Adrenal gland (tissue), 12 donors: ENCODE results near the gene SEMA3E. TPM values are rescaled to one million over a fixed set of nuclear protein-coding genes. Genes with fewer than 3 reads are reported as not detected.

Experiments
- DNase-seq, 7 donors: peaks; one replicate each; pipeline ENCODE4 v3.0.0-alpha.2; 2019 to 2020
- H3K27ac ChIP-seq, 5 donors: fragments of 200-600 bp; sonication (generic) in 4 of 5; 1 replicate in 3 of 5; 2 replicates in 2 of 5; pipeline versions ENCODE4 v1.5.1 to v1.8.0; 2016 to 2020; ENCODE audit warnings: mild to moderate bottlenecking in 1 of 5
- H3K27me3 ChIP-seq: fragments of 200-600 bp; 2 replicates; pipeline ENCODE4 v1.8.0; 2021
- H3K36me3 ChIP-seq, 2 donors: fragments of 200-600 bp; replicated peaks in 1 of 2; 1 replicate in 1 of 2; 2 replicates in 1 of 2; pipeline versions ENCODE4 v1.5.1 to v1.8.0; 2018 to 2022
- H3K4me1 ChIP-seq, 2 donors: fragments of 200-600 bp; replicated peaks in 1 of 2; 1 replicate in 1 of 2; 2 replicates in 1 of 2; pipeline versions ENCODE4 v1.5.1 to v1.8.0; 2018 to 2021
- H3K4me3 ChIP-seq, 4 donors: fragments of 200-600 bp; sonication (generic) in 3 of 4; one replicate each; pipeline ENCODE4 v1.5.1; 2016 to 2018
- H3K9me3 ChIP-seq, 3 donors: fragments of 200-600 bp; sonication (generic) in 1 of 3; replicated peaks in 1 of 3; 1 replicate in 2 of 3; 2 replicates in 1 of 3; pipeline versions ENCODE4 v1.5.1 to v1.8.0; 2016 to 2021
- POLR2A ChIP-seq, 2 donors: fragments of 450-650 bp; IDR thresholded peaks; one replicate each; pipeline ENCODE4 v1.6.1; 2017; ENCODE audit warnings: antibody characterized with exemption in 2 of 2, mild to moderate bottlenecking in 2 of 2, moderate library complexity in 1 of 2
- WGBS, 4 donors: extraction: QIAGEN DNeasy Blood & Tissue Kit in 2 of 4; methylation state at CpG; one replicate each; pipeline versions ENCODE4 v1.1.5 to v1.1.7; 2013 to 2017; 5-methylcytosine and 5-hydroxymethylcytosine counted together
- intact Hi-C, 2 donors: fragments of 100-400 bp; cut with DNase I; formaldehyde crosslinking; loops; one replicate each; pipeline versions ENCODE4 v1.14.1 to v1.15.0; 2022 to 2023
- polyA plus RNA-seq, 3 donors: library from polyadenylated mRNA; stranded (reverse); fragments of 200-250 nt in 2 of 3; fragments of 350-450 nt in 1 of 3; fragmentation: Illumina TruSeq in 1 of 3; extraction: RNeasy Lipid Tissue Mini Kit (QIAGEN cat#74804) in 1 of 3; gene quantifications; one replicate each; pipeline ENCODE4 v1.2.3, GENCODE V29; 2013 to 2014
- total RNA-seq, 9 donors: library from RNA; depleted of rRNA in 4 of 9; stranded (reverse); fragments of >200 nt in 4 of 9; fragments of 120-200 nt in 1 of 9; fragmentation: NEBNext Ultra II Directional in 1 of 9; extraction: Animal tissue kit (Norgen Biotek cat#: 25700) in 1 of 9; gene quantifications; one replicate each; pipeline versions ENCODE4 v1.1.0 to v1.2.4, GENCODE V29; 2013 to 2023
- TF ChIP-seq, protein P1 (sequence below), 6 experiments: fragments of 450-650 bp in 4 of 6; fragments of 200-600 bp in 2 of 6; sonication (generic) in 1 of 6; IDR thresholded peaks; 1 replicate in 5 of 6; 2 replicates in 1 of 6; pipeline versions ENCODE4 v1.5.1 to v1.8.0; 2016 to 2021; ENCODE audit warnings: antibody characterized with exemption in 6 of 6, mild to moderate bottlenecking in 2 of 6, moderate library complexity in 1 of 6
- donor health status: healthy with polysubstance abuse.
- donor health status: Bipolar disorder and iron deficiency.
- donor health status: DM: yes; HTN: yes; CAD: no.
- donor health status: DM: no; HTN: no; CAD: no.
- donor health status: DM: no; HTN: no; CAD: no.
- donor health status: DM: yes; HTN: yes; CAD: no.

SEMA3E gene
- total and polyA plus RNA-seq, 12 donors = 0.09 to 0.58 (median 0.16) TPM; not detected in 4

DNA sequence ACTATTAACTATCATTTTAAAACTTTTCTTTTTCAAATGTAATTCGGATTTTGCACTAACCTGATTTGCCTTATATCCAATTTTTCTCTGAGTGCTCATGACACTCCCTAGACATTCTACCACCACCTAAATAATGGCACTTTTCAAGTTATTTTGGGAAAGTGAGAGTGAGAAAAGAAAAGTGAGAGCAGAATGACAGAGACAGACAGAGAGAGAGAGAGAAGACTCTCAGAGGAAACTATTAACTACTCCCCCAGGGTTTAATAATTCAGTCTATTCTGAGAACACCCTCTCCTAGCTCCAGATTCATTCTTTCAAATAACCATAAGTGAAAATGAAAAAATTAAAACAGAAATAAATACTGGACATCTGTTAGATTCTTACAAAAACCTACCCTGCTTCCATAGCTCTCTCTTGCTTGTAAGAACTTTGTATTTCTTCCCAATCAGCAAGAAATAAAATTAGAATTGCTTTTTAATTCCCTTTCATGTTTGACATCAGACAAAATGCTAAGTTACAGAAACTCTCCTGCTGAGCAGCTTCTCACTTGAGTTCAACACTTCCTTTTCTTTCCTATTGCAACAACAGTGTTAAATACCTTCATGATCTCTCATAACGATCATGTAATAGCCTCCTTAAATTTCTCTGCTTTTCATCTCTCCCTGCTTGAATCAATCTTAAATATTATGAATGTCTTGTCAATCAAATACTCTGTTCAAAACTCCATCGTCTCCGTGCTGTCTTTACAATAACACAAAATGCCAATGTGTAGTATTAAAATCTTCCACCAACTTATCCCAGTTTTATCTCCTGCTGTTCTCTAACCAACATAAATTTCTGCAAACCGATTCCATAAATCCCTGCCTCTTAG is 191.7 kb downstream of the SEMA3E start:
- no peak overlapping the region for H3K27ac ChIP-seq

DNA sequence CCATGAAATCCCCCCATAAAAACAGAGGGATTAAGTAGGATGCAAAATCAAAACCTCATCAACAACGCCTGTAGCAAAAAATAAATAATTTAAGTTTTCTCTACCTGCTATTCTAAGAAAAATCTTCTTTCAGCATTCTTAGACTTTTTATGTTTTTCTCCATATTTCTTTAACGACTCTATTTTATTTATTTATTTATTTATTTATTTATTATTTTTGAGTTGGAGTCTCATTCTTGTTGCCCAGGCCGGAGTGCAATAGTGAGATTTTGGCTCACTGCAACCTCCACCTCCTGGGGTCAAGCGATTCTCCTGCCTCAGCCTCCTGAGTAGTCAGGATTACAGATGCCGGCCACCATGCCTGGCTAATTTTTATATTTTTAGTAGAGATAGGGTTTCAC is 192.5 kb downstream of the SEMA3E start:
- TF ChIP-seq, protein P1, sequence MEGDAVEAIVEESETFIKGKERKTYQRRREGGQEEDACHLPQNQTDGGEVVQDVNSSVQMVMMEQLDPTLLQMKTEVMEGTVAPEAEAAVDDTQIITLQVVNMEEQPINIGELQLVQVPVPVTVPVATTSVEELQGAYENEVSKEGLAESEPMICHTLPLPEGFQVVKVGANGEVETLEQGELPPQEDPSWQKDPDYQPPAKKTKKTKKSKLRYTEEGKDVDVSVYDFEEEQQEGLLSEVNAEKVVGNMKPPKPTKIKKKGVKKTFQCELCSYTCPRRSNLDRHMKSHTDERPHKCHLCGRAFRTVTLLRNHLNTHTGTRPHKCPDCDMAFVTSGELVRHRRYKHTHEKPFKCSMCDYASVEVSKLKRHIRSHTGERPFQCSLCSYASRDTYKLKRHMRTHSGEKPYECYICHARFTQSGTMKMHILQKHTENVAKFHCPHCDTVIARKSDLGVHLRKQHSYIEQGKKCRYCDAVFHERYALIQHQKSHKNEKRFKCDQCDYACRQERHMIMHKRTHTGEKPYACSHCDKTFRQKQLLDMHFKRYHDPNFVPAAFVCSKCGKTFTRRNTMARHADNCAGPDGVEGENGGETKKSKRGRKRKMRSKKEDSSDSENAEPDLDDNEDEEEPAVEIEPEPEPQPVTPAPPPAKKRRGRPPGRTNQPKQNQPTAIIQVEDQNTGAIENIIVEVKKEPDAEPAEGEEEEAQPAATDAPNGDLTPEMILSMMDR (IDR thresholded peaks at IDR 0.05) = no peak
- TF ChIP-seq POLR2A (IDR thresholded peaks at IDR 0.05) = no peak
- Histone ChIP-seq H3K27me3 (no peaks in the 10 kb centered on the region), H3K4me1 (no peaks in the 10 kb centered on the region), H3K9me3 (no peaks in the 10 kb centered on the region), H3K4me3 (no peak overlapping the region), H3K27ac (no peak overlapping the region), H3K36me3 (no peaks in the 10 kb centered on the region)
- intact Hi-C loops = no loop called here
- WGBS, 4 donors = 84 to 92% (median 91%) methylated on average over 5 of the region's 5 CpGs
- DNase-seq = no peak

More for the DNA sequence above, 191.7 kb downstream of the SEMA3E start:
- WGBS, 4 donors = 46 to 58% (median 48%) methylated on average over 5 of the region's 5 CpGs
- intact Hi-C loops = no loop called here
- H3K4me3 ChIP-seq = no peak overlapping the region
- TF ChIP-seq, protein P1 (IDR thresholded peaks at IDR 0.05) = no peak
- no peak for TF ChIP-seq POLR2A (IDR thresholded peaks at IDR 0.05)
- no peaks in the 10 kb centered on the region for H3K36me3 ChIP-seq
- H3K9me3 ChIP-seq = no peaks in the 10 kb centered on the region
- no peaks in the 10 kb centered on the region for H3K4me1 ChIP-seq
- DNase-seq = no peak
- no peaks in the 10 kb centered on the region for H3K27me3 ChIP-seq

DNA sequence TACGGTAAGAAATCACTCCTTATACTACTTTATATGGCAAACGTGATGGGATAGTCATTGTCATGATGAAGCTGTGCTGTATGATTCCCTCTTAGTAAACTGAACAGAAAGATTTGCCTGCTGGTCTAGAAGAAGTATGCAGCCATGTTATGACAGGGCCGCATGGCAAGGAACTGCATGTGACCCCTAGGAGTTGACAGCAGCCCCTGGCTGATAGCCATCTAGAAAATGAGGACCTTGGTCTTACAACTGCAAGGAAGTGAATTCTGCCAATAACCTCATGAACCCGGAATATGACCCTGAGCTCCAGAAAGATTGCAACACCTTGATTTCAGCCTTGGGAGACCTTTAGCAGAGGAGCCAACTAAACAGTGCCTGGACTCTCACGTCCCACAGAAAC is 193.3 kb downstream of the SEMA3E start:
- H3K27ac ChIP-seq = no peak overlapping the region
- no peaks in the 10 kb centered on the region for H3K9me3 ChIP-seq
- intact Hi-C loops = no loop called here
- no peaks in the 10 kb centered on the region for H3K4me1 ChIP-seq
- whole genome bisulfite sequencing, 4 donors = 51 to 65% (median 62%) methylated on average over 5 of the region's 5 CpGs
- no peak for DNase-seq
- no peaks in the 10 kb centered on the region for H3K36me3 ChIP-seq
- no peak overlapping the region for H3K4me3 ChIP-seq
- H3K27me3 ChIP-seq = no peaks in the 10 kb centered on the region
- TF ChIP-seq, protein P1 (IDR thresholded peaks at IDR 0.05) = no peak
- no peak for TF ChIP-seq POLR2A (IDR thresholded peaks at IDR 0.05)

DNA sequence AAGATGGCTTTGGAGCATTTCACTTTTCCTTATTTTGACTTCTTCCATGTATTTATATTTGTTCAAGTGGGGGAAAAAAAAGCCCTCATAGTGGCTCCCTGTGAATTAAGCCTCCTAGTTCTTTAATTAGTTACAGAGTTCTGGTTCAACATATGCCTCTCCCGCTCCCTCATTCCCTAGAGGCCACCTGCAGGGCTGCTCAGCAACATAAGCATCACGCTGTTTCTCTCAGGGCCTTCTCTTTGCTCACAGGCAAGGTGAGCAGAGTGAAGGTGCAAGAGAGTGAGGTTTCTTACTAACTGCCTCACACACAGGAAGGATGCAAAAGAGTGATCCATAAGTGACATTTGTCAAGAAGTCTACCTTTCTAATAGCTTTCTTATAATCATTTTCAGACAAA is 196.7 kb downstream of the SEMA3E start:
- intact Hi-C loops = no loop called here
- H3K27ac ChIP-seq = no peak overlapping the region
- no peaks in the 10 kb centered on the region for H3K9me3 ChIP-seq
- H3K4me3 ChIP-seq = no peak overlapping the region
- no peaks in the 10 kb centered on the region for H3K4me1 ChIP-seq
- H3K36me3 ChIP-seq = no peaks in the 10 kb centered on the region
- DNase-seq = no peak
- no peaks in the 10 kb centered on the region for H3K27me3 ChIP-seq
- TF ChIP-seq, protein P1 (IDR thresholded peaks at IDR 0.05) = no peak
- no peak for TF ChIP-seq POLR2A (IDR thresholded peaks at IDR 0.05)
- WGBS, 4 donors = 56 to 73% (median 66%) methylated on average over 2 of the region's 2 CpGs
